ENCODE results near the gene FAM227B.
"Not testable (repeated sequence)": the region's sequence is repeated elsewhere in the genome, so short reads cannot be mapped to it uniquely, and the experiment has no call there.

FAM227B gene

DNA sequence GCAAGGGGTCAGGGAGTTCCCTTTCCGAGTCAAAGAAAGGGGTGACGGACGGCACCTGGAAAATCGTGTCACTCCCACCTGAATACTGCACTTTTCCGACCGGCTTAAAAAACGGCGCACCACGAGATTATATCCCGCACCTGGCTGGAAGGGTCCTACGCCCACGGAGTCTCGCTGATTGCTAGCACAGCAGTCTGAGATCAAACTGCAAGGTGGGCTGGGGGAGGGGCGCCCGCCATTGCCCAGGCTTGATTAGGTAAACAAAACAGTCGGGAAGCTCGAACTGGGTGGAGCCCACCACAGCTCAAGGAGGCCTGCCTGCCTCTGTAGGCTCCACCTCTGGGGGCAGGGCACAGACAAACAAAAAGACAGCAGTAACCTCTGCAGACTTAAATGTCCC, 266.2 kb downstream of the FAM227B start:
- not testable (repeated sequence) for DNase-seq

DNA sequence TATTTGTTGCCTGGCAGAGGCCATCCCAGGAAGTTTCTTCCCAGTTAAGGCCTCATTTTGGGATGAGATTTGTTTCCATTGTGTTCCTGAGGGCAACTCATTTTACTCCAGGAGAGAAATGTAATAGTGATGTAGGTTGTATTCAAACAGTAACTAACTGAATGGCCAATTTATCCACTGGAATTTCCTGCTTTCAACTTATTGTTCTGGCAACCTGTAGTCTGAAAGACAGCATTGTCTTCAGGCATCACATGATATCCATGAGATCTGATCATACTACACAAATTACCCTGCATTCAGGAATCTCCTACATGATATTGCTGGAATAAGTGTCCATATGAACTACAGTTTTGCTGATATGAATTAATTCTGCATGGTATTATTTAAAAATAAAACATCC, 277.1 kb downstream of the FAM227B start:
- no peak for DNase-seq

DNA sequence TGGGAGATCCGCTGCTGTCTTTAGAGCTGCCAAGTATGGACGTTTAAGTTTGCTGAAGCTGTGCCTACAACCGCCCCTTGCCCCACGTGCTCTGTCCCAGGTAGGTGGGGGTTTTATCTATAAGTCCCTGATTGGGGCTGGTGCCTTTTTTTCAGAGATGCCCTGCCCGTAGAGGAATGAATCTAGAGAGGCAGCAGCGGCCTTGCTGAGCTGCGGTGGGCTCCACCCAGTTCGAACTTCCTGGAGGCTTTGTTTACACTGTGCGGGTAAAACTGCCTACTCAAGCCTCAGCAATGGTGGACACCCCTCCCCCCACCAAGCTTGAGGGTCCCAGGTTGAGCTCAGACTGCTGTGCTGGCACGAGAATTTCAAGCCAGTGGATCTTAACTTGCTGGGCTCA, 281.0 kb downstream of the FAM227B start:
- DNase-seq: no peak

DNA sequence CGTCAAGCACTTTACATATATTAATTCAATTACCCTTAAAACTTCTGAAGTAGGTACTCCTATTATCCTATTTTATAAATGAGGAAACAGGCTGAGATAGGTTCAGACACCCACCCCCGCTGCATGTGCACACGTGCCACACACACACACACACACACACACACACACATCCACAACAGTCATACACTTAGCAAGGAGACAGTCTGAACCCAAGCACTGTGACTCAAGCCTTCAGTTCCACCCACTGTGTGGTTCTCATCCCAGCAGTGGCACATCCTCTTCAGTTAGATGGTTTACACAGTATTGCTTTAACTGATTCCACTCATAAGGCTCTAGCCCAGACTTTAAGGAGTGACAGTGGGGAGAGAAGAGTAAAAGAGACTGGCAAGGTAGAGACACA, 288.7 kb downstream of the FAM227B start:
- DNase-seq: no peak

DNA sequence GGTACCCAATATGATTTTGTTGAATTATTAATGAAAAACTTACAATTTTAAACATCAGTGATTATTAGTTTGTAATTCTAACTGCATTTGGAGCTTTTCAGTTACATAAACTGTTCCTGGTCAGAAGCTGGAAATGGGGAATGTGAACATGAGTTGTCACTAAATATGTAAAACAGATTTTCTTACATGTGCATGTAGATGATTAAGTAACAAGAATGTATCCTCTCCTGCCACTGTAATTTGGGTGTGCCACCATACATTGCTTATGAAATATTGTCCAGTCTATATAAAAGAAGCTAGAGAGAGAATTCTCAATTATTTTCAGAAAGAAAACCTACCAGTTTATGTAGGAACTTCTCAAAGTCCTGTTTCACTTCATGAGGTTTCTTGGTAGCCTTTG, 289.2 kb downstream of the FAM227B start:
- no peak for DNase-seq

DNA sequence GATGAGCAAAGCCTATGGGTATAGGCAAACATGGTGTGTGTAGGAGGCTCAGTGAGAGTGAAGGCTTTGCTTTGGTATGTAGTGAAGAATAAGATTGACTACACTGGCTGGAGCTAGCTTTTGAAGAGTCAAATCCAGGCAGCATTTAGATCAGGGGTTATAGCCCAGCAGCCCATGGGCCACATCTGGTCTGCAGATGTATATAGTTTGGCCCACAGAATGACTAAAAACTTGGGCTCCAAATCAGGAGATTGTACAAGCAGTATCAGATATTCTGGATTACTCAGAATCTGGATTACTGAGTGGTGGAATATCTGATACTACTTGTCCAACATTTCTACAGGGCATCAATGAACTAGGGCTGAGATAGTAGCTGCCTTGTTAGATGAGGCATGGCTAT, 290.5 kb downstream of the FAM227B start:
- DNase-seq: no peak

DNA sequence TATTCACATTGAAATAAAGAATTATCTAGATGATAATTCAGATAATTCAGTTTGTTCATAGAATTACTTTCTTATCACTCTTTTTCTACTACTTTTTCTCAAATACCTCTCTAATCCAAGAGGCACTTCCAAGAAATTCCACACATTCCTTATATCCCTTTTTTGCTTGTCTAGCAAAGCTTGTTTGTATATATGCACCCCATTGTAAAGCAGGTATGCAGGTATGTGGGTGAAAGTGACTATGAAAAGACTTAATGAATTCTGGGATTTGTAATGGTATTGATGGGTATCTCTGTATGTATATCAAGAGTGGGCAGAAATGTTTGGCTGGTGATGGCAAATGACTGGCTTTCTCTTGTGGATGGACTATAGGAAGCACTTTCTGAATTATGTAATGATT, 291.7 kb downstream of the FAM227B start:
- no peak for DNase-seq

DNA sequence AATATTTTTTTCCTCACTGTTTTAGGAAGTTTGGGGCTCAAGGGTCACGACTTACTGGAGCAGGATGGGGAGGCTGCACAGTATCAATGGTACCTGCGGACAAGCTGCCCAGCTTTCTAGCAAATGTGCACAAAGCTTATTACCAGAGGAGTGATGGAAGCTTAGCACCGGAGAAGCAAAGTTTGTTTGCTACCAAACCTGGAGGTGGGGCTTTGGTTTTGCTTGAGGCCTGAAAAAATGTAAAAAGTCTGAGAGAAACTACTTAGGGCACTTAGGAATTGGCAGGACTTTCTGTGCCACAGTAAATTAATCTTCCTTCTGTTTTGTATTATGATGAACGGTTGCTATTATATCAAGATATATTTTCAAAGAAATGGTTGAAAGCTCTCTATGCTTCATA, 292.7 kb downstream of the FAM227B start:
- no peak for DNase-seq

DNA sequence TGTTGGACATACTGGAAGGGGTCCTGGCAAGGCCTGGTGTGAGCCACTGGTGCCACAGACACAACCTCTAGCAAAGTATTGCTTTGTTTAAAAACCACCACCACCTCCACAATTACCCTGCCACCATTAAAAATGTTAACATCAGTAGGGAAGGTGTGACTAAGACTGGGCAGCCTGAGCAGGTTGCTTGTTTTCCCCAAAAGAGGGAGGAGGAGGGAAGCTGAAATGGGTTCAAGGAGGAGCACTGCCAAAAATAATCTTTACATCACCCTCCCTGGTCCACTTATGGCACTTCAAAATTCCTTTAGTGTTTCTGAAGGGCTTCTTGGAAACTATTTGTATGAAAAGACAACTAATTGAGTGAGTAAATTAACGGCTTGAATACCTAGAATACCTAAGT, 297.4 kb downstream of the FAM227B start:
- DNase-seq: no peak

DNA sequence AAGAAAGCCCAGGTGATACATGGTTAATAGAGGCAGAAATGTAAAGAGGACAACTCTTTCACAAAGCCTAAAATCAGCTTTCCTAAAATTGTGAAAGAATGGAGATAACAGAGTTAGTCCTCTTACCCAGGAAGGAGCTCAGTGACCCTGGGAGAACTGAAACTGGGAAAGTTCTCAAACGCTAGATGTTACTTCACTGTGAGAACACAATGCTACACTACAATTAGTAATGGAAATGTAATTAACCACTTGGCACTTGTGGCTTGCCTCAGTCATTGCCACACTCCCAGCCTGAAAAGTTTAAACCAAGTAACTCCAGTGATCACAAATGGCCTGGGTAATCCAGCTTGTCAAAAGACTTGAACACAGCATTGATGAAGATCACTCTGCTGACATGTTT, 300.3 kb downstream of the FAM227B start:
- DNase-seq: peak; percentile 95

DNA sequence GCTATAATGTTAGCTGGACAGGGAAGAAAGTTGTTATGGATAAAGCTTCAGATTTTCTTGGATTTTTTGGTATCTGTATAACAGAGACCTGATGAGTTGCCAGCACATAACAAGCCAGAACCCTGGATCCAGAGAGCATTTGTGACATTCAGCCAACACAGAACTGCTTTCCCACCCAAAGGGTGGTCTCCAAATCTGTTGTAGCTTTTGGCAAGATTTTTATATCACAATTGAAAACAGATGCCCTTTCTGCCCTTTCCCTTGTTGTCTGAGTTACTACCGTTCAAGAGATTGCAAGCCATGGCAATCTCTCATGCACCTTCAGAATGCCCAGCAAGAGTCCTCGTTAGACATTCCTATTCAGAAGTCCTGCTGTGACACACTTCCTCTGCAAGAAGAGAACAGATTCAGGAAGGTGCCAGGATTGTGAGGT, 305.2 kb downstream of the FAM227B start:
- DNase-seq: no peak

DNA sequence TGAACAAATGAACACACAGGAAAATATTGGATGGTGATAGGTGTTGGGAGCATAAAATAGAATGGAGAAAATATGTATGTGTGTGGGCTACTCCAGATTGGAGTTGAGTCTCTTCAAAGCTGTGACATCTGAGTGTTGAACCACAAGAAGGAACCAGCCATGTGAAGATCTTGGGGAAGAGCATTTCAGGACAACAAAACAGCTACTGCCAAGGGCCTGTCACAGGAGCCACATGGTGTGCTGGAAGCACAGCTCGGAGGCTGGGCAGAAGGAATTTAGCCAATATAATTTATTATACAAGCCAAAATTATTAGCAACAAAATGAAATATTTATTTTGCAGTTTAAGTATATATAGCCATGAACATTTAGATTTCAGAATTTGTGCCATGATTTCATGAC, 305.9 kb downstream of the FAM227B start:
- no peak for DNase-seq

DNA sequence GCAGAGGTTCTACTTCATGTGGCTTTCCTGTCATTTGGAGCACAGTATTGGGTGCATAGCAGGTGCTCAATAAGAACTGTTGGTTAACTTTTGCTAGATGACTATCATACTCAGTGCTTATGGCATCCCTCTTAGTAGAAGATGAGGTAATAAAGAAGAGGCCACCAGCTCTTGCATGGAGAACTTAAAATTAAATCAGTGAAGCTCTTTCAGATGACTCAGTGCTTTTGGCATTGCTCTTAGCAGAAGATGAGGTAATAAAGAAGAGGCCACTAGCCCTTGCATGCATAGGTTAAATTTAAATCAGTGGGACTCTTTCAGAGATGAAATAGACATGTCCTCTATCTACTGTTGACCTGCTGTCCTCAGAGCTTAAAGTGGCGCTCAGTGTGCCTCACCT, 307.0 kb downstream of the FAM227B start:
- peak; percentile 80 for DNase-seq

DNA sequence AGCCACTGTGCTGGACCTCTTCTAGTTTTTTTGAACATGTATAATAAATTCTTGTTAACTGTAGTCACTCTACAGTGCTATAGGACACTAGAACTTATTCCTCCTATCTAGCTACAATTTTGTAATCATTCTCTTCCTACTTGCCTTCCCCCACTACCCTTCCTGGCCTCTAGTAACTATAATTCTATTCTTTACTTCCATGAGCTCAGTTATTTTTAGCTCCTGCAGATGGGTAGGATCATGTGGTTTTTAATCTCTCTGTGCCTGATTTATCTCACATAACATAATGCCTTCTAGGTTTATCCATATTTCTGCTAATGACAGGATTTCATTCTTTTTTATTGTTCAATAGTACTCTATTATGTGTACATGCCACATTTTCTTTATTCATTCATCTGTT, 310.7 kb downstream of the FAM227B start:
- DNase-seq: no peak

DNA sequence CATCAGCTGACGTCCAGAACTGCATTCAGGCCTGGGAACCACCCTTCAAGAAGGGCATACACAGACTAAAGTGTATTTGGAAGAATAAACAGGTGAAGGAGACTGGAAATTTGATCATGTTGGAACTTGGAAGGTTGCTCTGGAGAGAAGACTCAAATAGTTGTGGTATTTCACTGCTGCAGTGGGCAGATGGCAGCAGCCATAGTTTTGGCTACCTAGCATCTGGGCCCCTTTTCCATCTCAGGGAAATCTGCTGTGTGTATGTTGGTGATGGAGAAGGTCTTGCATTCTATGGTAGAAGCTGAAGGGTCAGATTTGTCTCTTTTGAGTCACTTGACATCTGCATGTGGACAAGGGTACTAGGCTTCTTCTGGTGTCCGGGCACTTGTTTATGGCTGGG, 311.9 kb downstream of the FAM227B start:
- no peak for DNase-seq

DNA sequence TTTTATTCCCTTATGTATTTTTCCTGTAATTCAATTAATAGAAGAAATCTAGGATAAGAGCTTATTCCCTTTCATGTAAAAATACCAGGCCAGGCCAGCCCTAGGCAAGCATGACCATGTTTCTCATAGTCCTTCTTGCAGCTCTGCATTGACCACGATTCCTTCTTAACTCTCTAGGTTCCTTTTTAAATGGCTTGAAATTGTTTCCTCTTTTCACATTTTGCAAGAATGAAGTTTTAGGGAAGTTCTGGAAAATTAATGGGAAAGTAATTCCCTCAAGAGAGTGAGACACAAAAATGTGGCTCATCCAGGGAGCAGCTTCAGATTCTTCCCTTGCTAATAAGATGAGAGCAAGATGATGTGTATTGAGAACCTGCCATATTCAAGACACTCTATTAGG, 314.1 kb downstream of the FAM227B start:
- peak; percentile 36 for DNase-seq

DNA sequence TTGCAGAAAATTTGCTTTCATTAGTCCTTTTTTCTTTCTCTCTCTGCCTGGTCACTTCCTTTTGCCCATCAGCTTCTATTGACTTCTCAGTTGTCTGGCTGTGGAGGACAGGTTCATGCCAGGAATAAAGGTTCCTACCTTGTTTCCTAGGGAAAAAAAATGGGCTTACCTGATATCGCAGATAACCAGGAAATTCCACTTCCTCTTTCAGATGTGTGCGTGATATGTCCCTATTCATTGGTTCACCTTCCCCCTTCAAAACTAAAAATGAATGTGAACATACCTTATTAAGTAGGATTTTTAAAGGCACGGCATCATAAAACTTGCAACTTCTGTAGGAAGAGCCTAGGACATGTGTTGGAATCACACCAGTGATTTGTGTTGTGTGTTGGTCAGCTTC, 317.6 kb downstream of the FAM227B start:
- DNase-seq: no peak

DNA sequence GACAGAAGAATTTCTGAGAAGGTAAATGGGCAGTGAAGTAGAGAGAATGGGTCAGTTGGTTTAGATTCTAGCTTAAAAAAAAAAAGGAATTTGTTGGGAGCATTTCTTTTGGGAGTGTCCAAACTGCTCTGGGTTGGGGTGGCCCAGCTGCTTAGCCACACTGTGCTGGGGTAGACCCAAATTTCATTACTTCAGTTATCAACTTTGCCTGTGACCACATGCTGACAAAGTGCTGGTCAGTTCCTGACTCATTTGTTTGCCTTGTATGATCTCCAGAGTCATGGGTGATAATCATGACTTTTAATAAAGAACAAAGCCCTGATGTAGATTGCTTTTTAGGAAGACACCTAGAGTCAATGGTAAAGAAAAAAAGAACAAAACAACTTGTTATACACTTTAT, 319.1 kb downstream of the FAM227B start:
- DNase-seq: no peak

DNA sequence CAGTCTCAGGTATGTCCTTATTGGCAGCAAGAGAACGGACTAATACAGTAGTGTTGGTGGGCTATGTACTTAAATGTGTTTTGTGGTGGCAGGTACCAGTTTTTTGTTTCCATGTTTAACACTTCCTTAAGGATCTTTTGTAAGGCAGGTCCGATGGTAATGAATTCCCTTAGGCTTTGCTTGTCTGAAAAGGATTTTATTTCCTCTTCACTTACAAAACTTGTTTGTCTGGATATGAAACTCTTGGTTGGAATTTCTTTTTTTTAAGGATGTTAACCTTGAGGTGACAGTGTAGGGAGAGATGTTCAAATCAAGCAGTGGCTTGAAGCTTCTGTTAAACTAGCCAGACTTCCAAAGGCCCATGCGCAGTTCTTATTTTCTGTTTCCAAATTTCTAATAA, 319.8 kb downstream of the FAM227B start:
- no peak for DNase-seq

DNA sequence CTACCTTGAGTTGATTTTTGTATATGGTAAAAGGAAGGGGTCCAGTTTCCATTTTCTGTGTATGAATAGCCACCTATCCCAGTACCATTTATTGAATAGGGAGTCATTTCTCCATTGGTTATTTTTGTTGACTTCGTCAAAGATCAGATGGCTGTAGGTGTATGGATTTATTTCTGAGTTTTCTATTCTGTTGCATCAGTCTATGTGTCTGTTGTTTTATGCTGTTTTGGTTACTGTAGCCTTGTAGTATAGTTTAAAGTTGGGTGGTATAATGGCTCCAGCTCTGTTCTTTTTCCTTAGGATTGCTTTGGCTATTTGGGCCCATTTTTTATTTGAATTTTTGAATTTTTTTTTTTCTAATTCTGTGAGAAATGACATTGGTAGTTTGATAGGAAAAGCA, 323.0 kb downstream of the FAM227B start:
- no peak for DNase-seq

DNA sequence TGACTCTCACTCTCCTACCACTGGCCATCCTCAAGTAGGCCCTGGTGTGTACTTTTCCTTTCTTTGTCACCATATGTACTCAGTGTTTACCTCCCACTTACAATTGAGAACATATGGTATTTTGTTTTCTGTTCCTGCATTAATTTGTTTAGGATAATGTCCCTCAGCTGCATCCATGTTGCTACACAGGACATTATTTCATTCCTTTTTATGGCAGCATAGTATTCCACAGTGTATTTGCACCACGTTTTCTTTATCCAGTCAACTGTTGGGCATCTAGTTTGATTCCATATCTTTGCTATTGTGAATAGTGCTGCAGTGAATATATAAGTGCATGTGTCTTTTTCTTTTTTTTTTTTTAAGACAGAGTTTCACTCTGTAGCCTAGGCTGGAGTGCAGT, 324.4 kb downstream of the FAM227B start:
- DNase-seq: no peak

DNA sequence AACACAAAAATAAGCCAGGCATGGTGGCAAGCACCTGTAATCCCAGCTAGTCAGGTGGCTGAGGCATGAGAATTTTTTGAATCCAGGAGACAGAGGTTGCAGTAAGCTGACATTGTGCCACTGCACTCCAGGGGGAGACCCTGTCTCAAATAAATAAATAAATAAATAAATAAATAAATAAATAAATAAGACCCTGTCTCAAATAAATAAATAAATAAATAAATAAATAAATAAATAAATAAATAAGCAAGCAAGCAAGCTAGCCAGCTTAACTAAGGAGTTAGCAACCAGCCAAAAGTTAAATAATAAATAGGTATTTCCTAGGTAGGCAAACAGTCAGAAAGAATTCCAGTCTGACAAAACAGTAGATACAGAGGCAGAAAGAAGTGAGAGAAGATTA, 326.7 kb downstream of the FAM227B start:
- no peak for DNase-seq

DNA sequence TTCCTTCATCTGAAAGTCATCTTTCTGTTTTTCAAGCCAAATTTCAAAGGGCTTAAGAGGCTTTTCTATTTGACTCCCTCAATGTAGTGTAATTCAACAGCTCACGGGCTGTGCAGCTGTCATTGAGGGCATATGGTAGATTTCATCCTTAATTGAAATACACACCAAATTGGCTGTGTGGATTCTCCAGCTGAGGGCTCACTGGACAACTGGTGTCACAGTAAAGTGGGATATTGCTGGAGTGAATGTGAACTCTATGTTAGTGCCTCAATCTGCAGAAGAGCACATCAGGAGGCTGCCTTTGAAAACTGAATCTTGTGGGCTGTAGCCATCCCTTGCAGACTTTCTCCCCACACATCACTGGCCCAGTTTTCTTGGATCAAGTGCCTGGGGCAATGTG, 330.4 kb downstream of the FAM227B start:
- DNase-seq: no peak

DNA sequence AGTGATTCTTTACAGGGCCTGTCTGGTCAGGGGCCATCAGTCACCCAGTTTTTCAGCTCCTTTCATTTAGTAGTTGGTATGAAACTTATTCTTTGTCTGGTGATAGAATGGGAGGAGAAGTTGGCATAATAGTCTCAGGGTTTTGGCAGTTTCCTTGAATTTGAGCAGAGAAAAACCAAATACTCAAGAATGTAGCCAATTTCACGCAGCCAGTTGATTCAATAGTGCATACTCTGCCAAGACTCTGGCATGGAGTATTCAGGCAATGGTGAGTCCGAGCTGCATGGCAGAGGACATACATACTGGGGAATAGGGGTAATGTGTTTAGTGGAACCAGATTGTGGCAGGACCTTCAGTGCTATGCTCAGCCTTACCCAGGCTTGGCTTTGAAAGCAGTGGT, 332.2 kb downstream of the FAM227B start:
- DNase-seq: no peak

DNA sequence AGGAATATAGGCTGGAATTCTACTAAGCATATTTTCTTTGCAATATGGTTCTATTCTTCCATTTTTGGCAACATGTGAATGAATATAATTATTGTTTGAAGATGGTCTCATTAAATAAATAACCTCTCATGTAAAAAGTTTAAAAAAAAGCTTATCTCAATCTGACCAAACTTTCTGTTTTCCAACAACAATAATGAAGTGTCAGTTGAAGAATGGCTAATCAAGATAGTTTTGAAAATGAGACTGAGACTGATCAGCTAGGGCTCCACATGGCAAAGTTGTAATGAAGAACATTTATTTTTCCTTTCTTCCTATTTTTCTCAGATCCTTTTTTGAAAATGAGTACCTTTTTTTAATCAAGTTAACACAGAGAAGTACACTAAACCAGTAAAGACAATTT, 333.1 kb downstream of the FAM227B start:
- no peak for DNase-seq

DNA sequence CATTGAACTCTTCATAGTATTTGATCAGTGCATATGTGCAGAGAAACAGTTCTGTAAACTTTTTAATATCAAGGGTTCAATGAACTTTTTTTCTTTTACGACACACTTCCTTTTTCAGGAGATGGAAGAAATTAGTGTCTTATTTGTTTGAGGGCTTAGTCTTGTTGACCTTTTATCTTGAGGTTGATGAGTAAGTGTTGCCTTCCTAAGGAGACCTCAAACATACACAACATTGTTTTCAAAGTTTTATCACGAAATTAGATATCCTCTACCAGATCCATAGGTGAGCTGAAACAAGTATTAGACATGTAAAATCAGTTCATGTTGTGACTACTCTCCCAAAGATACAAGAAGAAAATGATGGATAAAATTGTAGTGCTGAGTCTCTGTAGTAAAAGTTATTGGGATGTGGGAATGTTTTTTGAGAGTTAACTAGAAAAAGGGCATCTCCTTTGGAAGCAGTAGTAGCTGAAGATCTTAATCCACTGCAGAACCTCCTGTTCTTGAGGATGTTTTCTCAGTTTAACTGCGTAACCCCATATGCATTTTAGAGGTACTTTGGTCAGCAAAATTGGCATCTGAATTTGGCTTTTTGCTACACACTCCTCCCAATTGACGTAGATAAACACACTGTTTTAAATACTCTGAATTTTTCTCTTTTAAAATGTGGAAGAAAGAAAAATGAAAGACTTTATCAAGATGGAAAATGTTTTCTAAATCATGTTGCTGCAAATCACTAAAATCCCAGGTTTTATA, 333.8 kb downstream of the FAM227B start:
- no peak for DNase-seq

Data from inflammatory macrophage treated with lipopolysaccharide for 4 hours (primary cell).